Heart right ventricle (tissue), 16 donors: Measurements from ENCODE around the gene PLEK. TPM values are rescaled to one million over a fixed set of nuclear protein-coding genes. Genes with fewer than 3 reads are reported as not detected.

ENCODE experiments used
- ATAC-seq, 8 donors: fragments of 200-7000 bp; cut with Tn5 transposase; one replicate each; pipeline ENCODE4 v1.9.1; 2020; ENCODE audit warnings: mild to moderate bottlenecking in 8 of 8, moderate library complexity in 8 of 8, moderate number of reproducible peaks in 1 of 8
- DNase-seq, 2 donors: peaks; one replicate each; pipeline ENCODE4 v3.0.0-alpha.2; 2020
- H3K27ac ChIP-seq, 10 donors: fragments of 200-600 bp; sonication (generic) in 2 of 10; one replicate each; pipeline versions ENCODE4 v1.5.0 to v1.8.0; 2020 to 2022; ENCODE audit warnings: mild to moderate bottlenecking in 3 of 10
- H3K27me3 ChIP-seq, 7 donors: fragments of 200-600 bp; one replicate each; pipeline ENCODE4 v1.8.0; 2021 to 2022; ENCODE audit warnings: mild to moderate bottlenecking in 2 of 7
- H3K36me3 ChIP-seq, 9 donors: fragments of 200-600 bp; sonication (generic) in 1 of 9; one replicate each; pipeline versions ENCODE4 v1.5.0 to v1.8.0; 2020 to 2022; ENCODE audit warnings: mild to moderate bottlenecking in 2 of 9
- H3K4me1 ChIP-seq, 9 donors: fragments of 200-600 bp; sonication (generic) in 1 of 9; one replicate each; pipeline versions ENCODE4 v1.5.0 to v1.8.0; 2020 to 2022; ENCODE audit warnings: mild to moderate bottlenecking in 4 of 9
- H3K4me3 ChIP-seq, 10 donors: fragments of 200-600 bp; sonication (generic) in 2 of 10; one replicate each; pipeline versions ENCODE4 v1.5.0 to v1.8.0; 2020 to 2022; ENCODE audit warnings: mild to moderate bottlenecking in 7 of 10, moderate library complexity in 2 of 10
- H3K9me3 ChIP-seq, 11 donors: fragments of 200-600 bp in 10 of 11; sonication (generic) in 2 of 11; one replicate each; pipeline versions ENCODE4 v1.5.0 to v1.8.0; 2013 to 2022; ENCODE audit warnings: mild to moderate bottlenecking in 2 of 11, control low read depth in 1 of 11, moderate library complexity in 1 of 11
- CTCF ChIP-seq, 9 donors: fragments of 200-600 bp; sonication (generic) in 2 of 9; IDR thresholded peaks; one replicate each; pipeline versions ENCODE4 v1.5.0 to v1.8.0; 2021 to 2022; ENCODE audit warnings: antibody characterized with exemption in 9 of 9, mild to moderate bottlenecking in 5 of 9, moderate library complexity in 1 of 9
- WGBS, 2 donors: extraction: QIAGEN DNeasy Blood & Tissue Kit; methylation state at CpG; one replicate each; pipeline ENCODE4 v1.1.7; 2013; ENCODE audit warnings: inconsistent platforms in 1 of 2; 5-methylcytosine and 5-hydroxymethylcytosine counted together
- intact Hi-C, 10 donors: fragments of 100-400 bp; cut with DNase I; formaldehyde crosslinking; loops; one replicate each; pipeline versions ENCODE4 v1.11.1 to v1.14.2; 2022
- polyA plus RNA-seq, 2 donors: library from polyadenylated mRNA; stranded (reverse); fragments of 200-250 nt; gene quantifications; one replicate each; pipeline ENCODE4 v1.2.3, GENCODE V29; 2013
- total RNA-seq, 10 donors: library from RNA; stranded (reverse); fragmentation: NEBNext Ultra II Directional in 3 of 10; extraction: Animal tissue kit (Norgen Biotek cat#: 25700) in 3 of 10; gene quantifications; one replicate each; pipeline versions ENCODE4 v1.2.1 to v1.2.4, GENCODE V29; 2021 to 2023
- donor health status: Arrhythmogenic right ventricular cardiomyopathy.
- donor health status: ischemic (EF 13 %, LVEDD 7.1; RV severe dilation, severe dysfunction).
- donor health status: healthy with polysubstance abuse.
- donor health status: DM: no; HTN: yes; CAD: no.
- donor health status: DM: no; HTN: no; CAD: no.
- donor health status: ischemic (EF 25% LVEDD 6.9; RV normal size, moderate dysfunction).
- donor health status: ischemic (EF 25% LVEDD 5.7; RV mildly dilated, moderate dysfunction).
- donor health status: healthy.
- donor health status: DM: yes; HTN: yes; CAD: no.
- donor health status: Ischemic cardiomyopathy.
- donor health status: ischemic (EF 35%, LVEDD 5.7; RV mildly dilated, moderate dysfunction).
- donor health status: nonischemic (EF 11% LVEDD 7.7; RV severe dilation, severe dysfunction).
- donor health status: DM: yes; HTN: yes; CAD: no.
- donor health status: PGD.
- donor health status: ischemic (EF 29% LVEDD 5.4; RV normal size, mild dysfunction).
- donor health status: nonischemic (EF 23%, LVEDD 6.1; RV moderate dilation, normal function).

The PLEK gene
- total and polyA plus RNA-seq, 12 donors: 1.1 to 46.3 (median 2.7) TPM

- TF ChIP-seq CTCF (IDR thresholded peaks at IDR 0.05): no peak
- Histone ChIP-seq H3K27me3 (no peaks in the 10 kb centered on the region), H3K4me1 (peaks cover 0 to 84% (median 7%) of the 10 kb centered on the region in 9 donors), H3K4me3 (no peak overlapping the region), H3K27ac (peak overlapping the region in 1 of 10 donors; percentile 29), H3K36me3 (peaks cover 0 to 8% (median 0%) of the 10 kb centered on the region in 9 donors), H3K9me3 (no peaks in the 10 kb centered on the region)
- WGBS, 2 donors: 75 to 88% methylated on average over 3 of the region's 3 CpGs
- DNase-seq: no peak
- no peak for ATAC-seq
- intact Hi-C loops: no loop called here
These were observed 6.5 kb downstream of the PLEK start for GRCh38 chr2:68371581-68371980.

GRCh38 chr2:68372485-68372884 lies 7.4 kb downstream of the PLEK start:
- H3K9me3 ChIP-seq: no peaks in the 10 kb centered on the region
- TF ChIP-seq CTCF (IDR thresholded peaks at IDR 0.05): no peak
- H3K27me3 ChIP-seq: no peaks in the 10 kb centered on the region
- 91 to 100% methylated on average over 2 of the region's 2 CpGs for WGBS, 2 donors
- H3K36me3 ChIP-seq: peaks cover 0 to 8% (median 0%) of the 10 kb centered on the region in 9 donors
- DNase-seq (no peak), ATAC-seq (no peak)
- H3K4me3 ChIP-seq: no peak overlapping the region
- intact Hi-C loops: no loop called here
- peak overlapping the region in 1 of 10 donors; percentile 11 for H3K27ac ChIP-seq
- peaks cover 0 to 93% (median 7%) of the 10 kb centered on the region in 9 donors for H3K4me1 ChIP-seq

GRCh38 chr2:68374184-68374583 lies 9.1 kb downstream of the PLEK start:
- Histone ChIP-seq H3K36me3 (peaks cover 0 to 5% (median 0%) of the 10 kb centered on the region in 9 donors), H3K27me3 (no peaks in the 10 kb centered on the region), H3K4me1 (peaks cover 0 to 93% (median 7%) of the 10 kb centered on the region in 9 donors), H3K27ac (no peak overlapping the region), H3K4me3 (no peak overlapping the region), H3K9me3 (no peaks in the 10 kb centered on the region)
- no peak for TF ChIP-seq CTCF (IDR thresholded peaks at IDR 0.05)
- intact Hi-C loops: no loop called here
- no peak for DNase-seq
- 98 to 99% methylated on average over 2 of the region's 2 CpGs for WGBS, 2 donors
- no peak for ATAC-seq

GRCh38 chr2:68375582-68375981 lies 10.5 kb downstream of the PLEK start:
- intact Hi-C loops: no loop called here
- Histone ChIP-seq H3K27ac (peak overlapping the region in 1 of 10 donors; percentile 29), H3K27me3 (no peaks in the 10 kb centered on the region), H3K4me3 (no peak overlapping the region), H3K9me3 (no peaks in the 10 kb centered on the region), H3K4me1 (peaks cover 0 to 93% (median 7%) of the 10 kb centered on the region in 9 donors), H3K36me3 (peaks cover 0 to 13% (median 0%) of the 10 kb centered on the region in 9 donors)
- ATAC-seq (no peak), DNase-seq (no peak)
- no peak for TF ChIP-seq CTCF (IDR thresholded peaks at IDR 0.05)
